Measurements from ENCODE around the gene AAGAB.

The AAGAB gene

DNA sequence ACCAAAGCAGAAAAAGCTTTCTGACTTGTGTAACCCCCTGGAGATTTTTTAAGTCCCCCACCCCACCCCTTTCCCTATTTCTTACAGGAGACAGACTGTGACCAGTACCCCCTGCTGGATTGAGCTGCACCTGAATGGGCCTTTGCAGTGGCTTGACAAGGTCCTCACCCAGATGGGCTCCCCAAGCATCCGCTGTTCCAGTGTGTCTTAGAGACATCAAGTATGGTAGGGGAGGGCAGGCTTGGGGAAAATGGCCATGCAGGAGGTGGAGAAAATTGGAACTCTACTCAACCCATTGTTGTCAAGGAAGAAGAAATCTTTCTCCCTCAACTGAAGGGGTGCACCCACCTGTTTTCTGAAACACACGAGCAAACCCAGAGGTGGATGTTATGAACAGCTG, 64.1 kb downstream of the AAGAB start:
- in situ Hi-C loops (cut with HindIII; ENCODE audit: low sequenced_read_pairs): no loop called here

DNA sequence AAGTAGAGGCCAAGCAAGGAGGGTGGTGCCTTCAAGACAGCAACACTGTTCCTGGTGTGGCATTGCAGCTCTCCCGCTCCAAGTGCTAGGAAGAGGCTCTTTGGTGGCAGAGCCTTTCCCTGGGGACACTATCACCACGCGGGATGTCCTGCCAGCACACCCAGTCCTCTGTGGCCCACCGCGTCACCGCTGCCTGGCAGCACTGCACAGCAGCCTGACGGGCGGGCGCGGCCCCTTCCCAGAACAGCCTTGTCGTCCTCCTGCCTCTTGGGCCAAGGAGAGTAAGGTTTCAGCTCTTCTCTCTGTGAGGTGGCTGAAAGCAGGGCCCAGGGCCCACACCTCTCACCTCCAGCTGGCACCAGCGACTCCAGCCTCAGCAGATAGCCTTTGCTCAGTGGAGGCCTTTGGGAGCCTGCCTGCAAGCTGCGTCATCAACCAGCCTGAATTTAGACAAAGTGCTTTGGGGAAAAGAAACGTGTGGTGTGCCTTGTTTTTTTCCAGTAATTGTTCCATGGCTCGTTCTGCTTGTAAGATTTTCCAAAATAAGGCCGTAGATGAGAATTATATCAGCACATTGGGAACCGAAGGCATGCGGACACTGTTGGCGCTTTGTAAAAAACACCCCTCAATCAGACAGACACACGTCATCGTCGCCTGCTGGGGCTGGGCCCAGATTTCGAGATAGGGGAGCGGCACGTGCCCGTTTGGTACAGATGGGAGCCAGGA, 65.0 kb downstream of the AAGAB start:
- in situ Hi-C loops (cut with HindIII; ENCODE audit: low sequenced_read_pairs): loop anchor here (5.0 kb wide), 1 partner anchor 58 kb away; no protein-coding TSS in a partner anchor

DNA sequence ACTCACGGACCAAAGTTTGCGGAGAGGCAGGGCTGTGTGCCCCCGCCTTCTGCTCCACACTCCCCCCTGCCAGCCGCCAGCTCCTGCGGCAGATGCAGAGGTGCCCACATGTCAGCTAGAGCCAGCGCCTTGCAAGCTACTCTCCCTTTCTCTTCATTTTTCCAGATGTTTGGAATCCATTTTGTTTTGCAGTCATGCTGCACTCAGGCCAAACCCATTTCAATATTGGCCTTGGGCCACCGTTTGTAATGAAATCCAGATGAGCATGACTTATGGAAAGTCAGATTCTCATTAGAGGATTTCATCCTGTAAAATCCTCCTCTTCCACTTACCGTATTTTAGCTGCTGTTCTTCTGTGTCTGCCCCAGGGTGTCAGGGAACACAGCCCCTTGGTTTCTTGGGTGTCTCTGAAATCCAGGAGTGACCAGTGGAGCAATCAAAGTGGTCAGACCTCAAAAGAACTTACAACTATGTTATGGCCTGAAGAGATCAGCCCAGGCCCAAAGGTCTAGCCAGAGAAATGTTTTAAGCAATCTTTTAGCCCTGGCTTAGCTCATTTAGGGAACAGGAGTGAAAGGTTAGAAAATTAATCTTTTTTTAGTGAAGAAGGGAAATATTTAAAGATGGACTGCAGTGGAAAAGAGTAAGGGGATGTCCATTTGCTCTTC, 65.8 kb downstream of the AAGAB start:
- in situ Hi-C loops (cut with HindIII; ENCODE audit: low sequenced_read_pairs): loop anchor here (5.0 kb wide), 1 partner anchor 59 kb away; no protein-coding TSS in a partner anchor

DNA sequence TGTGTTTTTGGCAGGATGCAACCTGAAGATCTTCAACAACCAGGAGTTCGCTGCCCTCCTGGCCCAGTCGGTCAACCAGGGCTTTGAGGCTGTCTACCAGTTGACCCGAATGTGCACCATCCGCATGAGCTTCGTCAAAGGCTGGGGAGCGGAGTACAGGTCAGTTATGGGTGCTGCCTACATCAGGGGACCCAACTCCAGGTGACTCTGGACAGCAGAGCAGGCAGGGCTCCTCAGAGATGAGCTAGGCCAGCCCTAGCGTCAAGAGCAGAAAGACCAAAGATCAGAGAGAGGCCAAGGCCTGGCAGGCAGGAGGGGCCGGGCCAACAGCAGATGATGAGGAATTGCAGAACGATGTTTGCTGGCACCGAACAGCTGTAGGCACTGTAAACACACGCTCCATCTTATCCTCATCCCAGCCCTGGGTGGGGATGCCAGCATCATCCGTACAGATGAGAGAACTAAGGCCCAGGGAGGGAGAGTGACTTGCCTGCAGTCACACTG, 67.1 kb downstream of the AAGAB start:
- in situ Hi-C loops (cut with HindIII; ENCODE audit: low sequenced_read_pairs): loop anchor here (5.0 kb wide), 1 partner anchor 60 kb away; no protein-coding TSS in a partner anchor

DNA sequence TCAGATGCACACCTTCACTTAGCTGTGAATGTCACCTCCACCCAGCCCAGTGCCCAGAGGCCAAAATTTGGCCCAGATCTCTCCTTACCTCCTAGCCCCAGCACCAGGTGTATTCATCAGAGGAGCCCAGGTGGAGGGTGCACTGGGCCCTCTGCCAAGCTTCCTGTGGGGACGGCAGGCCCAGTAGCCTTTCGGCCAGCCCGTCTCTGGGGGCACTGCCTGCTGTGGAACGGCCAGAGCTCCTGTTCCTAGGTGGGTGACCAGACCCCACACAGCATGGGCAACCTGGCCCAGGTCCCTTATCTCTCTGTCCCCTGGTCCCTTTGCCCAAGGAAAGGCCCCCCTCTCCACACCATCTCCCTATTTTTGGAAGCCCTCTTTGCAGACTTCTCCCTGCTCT, 67.8 kb downstream of the AAGAB start:
- in situ Hi-C loops (cut with HindIII; ENCODE audit: low sequenced_read_pairs): loop anchor here (5.0 kb wide), 1 partner anchor 61 kb away; no protein-coding TSS in a partner anchor

DNA sequence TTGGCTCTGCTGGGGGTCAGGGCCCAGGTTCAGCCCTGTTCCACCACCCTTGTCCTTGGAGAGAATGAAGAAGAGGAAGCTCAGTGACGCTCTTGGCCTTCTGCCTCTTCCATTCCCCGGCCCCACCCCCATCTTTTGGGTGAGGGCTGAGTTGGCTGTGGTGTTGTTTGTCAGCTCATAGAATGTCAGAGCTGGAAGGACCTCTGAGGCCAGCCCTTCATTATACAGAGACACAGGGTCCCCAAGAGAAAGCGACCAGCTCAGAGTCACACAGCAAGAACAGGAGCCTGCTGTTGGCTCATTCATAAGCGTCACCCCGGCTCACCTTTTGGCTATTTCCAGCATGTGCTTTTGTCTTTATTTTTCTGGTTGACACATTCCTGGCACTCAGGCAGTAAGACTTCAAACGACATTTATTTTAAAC, 68.2 kb downstream of the AAGAB start:
- in situ Hi-C loops (cut with HindIII; ENCODE audit: low sequenced_read_pairs): loop anchor here (5.0 kb wide), 1 partner anchor 61 kb away; no protein-coding TSS in a partner anchor

DNA sequence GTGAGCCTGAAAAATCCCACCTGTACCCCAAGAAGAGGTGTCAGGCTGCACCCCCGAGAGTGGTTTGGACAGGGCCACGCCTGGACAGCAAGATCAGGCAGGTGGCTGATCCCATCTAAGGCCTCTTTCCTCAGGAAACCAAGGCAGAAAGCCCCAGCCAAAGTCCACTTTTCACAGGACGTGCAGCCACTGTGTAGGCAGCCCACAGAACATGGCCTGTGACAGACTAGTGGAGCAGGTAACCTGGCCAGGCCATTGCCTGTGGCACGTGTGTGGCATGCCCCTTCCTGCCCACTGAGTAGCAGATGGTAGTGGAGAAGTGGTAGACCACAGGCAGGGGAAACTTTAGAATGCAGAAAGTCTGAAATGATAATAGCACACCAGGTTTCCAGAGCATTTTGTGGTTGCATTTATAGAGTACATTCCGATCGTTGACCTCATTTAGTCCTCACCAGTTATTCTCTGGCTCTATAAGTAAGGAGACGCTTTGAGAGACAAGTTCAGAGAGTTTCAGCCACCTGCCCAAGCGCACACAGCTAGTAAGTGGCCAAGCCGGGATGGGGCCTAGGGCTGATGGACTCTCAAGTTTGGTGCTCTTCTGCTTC, 68.7 kb downstream of the AAGAB start:
- in situ Hi-C loops (cut with HindIII; ENCODE audit: low sequenced_read_pairs): loop anchor here (5.0 kb wide), 1 partner anchor 62 kb away; no protein-coding TSS in a partner anchor

DNA sequence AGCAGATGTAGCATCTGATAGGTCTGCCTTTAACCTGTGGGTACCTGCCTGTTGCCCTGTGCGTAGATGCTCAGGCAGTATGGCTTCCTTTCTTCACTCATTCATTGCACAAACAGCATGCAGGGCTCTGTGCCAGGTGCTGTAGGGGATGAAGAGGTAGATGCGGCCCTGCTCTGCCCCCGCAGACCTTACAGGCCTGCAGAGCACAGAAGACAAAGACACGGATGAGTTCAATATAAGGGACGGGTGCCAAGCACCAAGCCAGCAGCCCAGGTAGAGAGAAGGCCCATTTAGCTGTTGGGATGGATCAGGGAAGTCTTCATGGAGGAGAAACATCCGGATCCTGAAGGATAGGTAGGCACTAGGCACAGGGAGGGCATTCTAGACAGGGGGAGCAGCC, 69.4 kb downstream of the AAGAB start:
- in situ Hi-C loops (cut with HindIII; ENCODE audit: low sequenced_read_pairs): loop anchor here (5.0 kb wide), 1 partner anchor 62 kb away; no protein-coding TSS in a partner anchor

DNA sequence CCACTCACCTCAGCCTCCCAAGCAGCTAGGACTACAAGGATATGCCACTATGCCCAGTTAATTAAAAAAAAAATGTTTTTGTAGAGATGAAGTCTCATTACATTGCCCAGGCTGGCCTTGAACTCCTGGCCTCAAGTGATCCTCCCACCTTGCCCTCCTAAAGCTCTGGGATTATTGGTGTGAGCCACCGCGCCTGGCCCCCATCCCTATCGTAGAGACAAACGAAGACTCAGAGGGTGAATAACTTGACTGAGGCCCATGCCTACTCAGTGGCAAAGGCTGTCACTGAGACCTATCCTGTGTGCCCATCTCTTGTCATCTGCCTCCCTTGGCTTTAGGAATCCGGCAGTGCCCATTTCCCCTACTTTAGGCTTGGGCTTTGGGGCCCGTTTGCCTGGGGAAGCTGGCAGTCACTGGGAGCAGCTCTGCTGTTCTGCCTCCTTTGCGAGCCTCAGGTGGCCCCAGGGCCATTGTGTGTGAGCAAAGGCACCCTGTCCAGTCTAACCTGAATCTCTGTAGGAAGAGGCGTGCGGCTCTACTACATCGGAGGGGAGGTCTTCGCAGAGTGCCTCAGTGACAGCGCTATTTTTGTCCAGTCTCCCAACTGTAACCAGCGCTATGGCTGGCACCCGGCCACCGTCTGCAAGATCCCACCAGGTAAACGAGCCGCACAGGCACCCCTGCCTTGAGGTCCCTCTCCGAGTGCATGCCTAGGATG, 70.1 kb downstream of the AAGAB start:
- in situ Hi-C loops (cut with HindIII; ENCODE audit: low sequenced_read_pairs): no loop called here

DNA sequence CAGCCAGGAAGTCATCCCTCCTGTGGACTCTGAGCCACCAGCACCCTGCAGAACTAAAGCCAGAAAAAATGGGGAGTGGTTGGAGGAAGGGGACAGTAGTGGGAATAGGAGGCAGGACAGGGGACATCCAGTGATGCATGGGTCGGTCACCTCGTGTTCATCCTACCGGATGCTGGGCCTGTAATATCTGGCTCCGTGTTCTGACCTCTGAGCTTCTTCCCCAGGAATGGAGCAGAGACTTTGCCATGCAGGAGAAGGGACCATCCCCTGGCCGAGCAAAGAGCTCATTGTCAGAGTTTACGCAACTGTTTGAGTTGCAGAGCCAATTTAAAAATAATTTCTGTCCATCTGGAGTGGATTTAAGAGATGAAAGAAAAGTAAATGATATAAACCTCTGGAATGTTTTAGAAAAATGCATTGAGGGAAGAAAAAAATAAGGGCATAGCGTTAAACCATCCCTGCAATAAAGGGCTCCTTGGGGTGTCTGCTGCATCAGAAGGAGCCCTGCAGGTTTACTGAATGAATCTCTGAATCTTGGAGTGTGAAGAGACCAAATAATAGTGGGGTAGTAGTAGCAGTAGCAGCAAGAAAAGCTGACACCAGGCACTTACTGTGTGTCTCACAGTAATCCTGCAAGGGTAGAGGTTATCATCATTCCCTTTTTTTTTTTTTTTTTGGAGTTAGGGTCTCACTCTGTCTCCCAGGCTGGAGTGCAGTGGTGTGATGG, 70.9 kb downstream of the AAGAB start:
- in situ Hi-C loops (cut with HindIII; ENCODE audit: low sequenced_read_pairs): no loop called here

DNA sequence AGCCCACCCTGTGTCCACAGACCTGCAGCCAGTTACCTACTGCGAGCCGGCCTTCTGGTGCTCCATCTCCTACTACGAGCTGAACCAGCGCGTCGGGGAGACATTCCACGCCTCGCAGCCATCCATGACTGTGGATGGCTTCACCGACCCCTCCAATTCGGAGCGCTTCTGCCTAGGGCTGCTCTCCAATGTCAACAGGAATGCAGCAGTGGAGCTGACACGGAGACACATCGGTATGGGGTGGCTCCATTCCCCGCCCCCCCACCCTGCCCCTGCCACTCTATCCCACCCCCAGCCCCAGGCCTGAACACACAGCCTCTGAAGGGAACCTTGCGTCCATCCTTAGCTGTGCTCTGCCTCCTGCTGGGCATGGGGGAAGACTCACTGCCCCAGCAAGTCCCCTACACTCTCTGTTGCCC, 73.2 kb downstream of the AAGAB start:
- in situ Hi-C loops (cut with HindIII; ENCODE audit: low sequenced_read_pairs): no loop called here

DNA sequence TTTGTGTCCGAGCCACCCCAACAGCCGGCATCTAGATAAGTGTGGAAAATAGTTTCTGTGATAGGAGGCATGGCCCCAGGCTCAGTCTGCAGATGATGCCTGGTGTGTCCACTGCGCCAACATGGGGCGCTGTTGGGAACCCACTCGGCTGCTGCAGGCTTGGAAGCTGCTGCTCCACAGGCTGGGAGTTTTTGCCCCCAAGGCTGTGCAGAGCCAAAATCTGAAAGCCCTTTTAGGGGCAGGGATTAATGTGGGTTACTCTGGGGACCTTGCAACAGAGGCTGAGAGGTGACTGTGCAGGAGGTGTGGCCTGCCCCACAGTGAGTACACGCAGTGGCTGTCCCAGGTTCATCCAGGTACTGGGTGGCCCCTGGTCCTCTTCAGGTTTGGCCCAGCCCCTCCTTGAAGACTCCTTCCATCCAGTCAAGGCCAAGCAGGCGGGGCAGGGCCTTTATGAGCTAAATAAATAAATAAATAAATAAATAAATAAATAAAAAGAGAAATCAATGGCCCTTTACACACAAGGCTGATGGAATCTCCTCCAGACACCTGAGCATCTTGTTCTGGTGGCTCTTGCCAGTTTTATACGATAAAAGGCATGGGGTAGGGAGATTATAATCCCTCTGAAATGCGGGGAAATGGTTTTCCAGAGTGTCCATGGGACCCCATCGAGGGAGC, 73.8 kb downstream of the AAGAB start:
- in situ Hi-C loops (cut with HindIII; ENCODE audit: low sequenced_read_pairs): no loop called here

DNA sequence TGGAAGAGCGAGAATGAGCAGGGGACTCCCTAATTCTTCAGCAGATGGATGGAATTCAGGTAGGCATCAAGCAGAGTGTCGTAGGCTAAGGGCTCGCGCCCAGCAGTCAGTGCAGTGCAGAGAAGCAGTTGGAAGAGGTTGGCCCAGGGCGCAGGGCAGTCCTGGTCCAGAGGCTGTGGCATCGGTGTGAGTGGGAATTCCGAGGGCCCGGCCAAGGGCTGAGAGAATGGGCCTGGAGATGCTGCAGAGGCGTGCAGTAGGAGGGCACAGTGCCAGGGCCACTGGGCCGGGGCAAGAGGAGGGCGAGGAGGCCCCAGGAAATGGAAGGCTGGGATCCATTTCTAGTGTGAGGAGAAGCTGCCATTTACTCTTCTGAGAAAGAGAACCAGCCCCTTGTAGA, 74.4 kb downstream of the AAGAB start:
- in situ Hi-C loops (cut with HindIII; ENCODE audit: low sequenced_read_pairs): no loop called here

DNA sequence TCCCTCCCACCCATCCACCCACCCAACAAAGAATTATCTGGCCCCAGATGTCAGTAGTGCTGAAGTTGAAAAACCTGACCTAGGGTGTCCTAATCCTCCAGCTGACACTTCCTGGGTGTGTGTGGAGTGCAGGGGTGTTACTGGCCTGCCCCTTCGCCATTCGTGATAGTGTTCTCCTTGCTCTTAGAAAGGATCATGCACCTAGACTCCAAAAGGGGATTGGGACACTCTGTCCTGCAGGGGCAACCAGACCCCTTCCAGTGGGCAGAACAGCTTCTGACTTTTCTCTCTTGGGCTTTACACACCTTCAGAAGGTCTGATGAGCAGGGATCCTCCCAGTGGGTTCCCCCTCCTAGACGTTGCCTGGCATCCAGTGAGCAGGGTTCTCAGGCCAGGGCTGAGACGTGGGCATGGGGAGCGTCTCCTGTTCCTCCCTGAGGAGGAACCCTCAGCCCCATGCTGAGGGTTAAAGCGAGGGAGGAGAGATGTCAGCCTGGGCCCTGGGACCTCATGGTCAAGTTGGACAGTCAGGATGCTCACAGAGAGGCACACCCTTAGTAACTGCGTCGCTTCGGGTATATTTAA, 75.0 kb downstream of the AAGAB start:
- in situ Hi-C loops (cut with HindIII; ENCODE audit: low sequenced_read_pairs): no loop called here

DNA sequence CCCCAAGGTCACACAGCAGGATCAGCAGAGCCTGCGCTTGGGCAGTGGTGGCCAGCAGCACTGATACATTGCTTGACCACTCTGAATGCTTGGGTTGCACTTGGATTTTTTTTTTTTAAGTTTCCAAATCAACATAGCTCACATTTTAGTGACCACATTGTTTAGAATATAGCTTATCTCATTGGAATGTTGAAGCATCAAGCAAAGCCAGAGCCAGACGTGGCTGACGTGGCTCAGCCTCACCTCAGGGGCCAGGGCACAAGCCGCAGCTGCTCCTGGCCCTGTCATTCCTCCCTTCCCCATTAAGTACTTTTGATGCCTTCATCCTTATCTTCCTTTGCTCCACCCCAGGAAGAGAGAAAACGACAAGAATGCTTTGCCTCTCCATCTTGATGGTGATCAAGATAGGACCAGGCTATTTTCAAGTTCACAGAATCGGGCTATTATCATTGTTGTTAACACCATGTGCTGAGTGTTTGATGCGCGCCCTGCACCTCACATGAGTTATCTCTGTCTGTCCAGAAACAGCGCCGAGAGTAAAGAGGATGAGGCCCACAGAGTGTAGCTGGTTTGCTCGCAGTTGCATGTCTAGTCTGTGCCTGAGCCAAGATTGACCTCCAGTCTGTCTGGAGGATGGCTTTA, 75.8 kb downstream of the AAGAB start:
- in situ Hi-C loops (cut with HindIII; ENCODE audit: low sequenced_read_pairs): no loop called here

DNA sequence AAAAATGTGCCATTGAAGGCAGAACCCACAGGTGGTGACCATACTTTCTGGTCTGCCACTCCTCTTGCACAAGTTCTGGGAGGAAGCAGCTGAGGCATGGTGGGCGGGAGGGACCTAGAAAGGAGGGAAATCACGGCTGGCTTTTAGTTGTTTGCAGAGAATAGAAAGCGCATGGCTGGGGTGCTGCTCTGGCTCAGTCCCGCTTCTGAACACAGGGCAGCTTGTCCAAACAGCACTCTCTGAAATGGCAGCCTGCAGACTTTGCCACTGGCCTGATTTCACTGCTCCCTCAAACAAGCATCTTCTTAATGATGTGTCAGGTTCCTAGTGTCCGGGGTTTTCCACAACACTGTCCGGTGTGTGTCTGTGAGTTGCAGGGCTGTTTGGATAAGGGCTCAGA, 76.7 kb downstream of the AAGAB start:
- in situ Hi-C loops (cut with HindIII; ENCODE audit: low sequenced_read_pairs): no loop called here

DNA sequence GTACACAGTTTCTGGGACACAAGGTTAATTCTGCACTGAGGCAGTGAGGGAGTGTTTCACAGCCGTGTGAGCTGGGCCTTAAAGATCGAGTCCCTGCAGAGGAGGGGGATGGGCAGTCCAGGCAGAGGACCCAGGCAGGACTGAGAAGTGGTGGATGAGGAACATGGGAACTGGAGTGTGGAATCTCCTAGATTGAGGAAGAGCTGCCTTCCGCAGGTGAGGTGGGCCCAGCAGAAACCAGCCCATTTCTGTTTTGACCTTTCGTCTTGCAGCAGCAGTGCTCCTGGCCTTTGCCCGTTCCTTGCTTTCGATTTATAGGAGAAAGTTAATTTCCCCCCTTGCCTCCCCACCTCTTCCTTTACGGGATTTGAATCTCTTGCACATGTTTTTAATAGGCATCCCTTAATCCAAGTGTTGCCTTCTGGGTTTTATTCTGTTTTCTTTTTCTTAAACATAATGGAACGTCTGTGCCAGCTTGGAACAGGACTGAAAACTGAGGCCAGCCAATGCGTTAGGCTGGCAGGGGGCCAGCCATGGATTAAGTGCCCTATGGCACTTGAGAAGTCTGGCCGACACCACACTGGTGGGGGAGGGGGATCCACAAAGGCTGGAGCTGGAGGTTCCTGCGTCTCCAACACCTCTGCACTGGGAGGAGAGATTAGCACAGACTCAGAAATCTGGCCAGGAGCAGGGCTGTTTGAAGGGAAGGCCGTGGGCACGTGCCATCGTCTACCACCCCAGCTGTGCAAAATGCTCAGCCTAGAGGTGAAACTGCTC, 78.1 kb downstream of the AAGAB start:
- in situ Hi-C loops (cut with HindIII; ENCODE audit: low sequenced_read_pairs): no loop called here

DNA sequence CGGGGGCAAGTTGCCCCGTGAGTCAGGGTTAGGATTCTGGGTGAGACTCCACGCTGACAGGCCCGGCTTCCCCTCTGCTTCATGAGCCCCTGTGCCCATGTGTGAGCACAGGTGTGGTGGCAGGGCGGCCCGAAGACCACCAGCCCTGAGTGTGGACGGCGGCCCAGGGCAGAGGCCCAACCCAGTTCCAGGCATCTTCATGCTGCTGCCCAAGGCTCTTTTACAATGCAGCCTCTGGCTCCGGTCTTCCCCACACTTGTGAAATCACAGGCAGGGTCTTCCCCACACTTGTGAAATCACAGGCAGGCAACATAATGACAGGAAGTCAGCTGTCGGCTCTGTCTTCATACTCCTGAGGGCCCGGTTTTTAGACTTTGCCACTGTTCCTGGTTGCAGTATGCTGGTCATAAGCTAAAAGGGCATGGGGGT, 78.8 kb downstream of the AAGAB start:
- in situ Hi-C loops (cut with HindIII; ENCODE audit: low sequenced_read_pairs): no loop called here

Data from endothelial cell of hepatic sinusoid (primary cell).